Psoas muscle (tissue), 8 donors: ENCODE measurements around the gene P2RX3. TPM values are rescaled to one million over a fixed set of nuclear protein-coding genes. Genes with fewer than 3 reads are reported as not detected.

Experiments
- ATAC-seq, 4 donors: fragments of 200-7000 bp; cut with Tn5 transposase; one replicate each; pipeline ENCODE4 v1.9.1; 2020; ENCODE audit warnings: moderate library complexity in 3 of 4, mild to moderate bottlenecking in 2 of 4
- DNase-seq, 2 donors: peaks; one replicate each; pipeline ENCODE4 v3.0.0-alpha.2; 2020
- H3K27ac ChIP-seq: fragments of 200-600 bp; one replicate; pipeline ENCODE4 v1.8.0; 2022
- H3K27me3 ChIP-seq, 3 donors: fragments of 200-600 bp in 1 of 3; one replicate each; pipeline versions ENCODE4 v1.6.1 to v1.8.0; 2013 to 2022; ENCODE audit warnings: low read length in 2 of 3, mild to moderate bottlenecking in 2 of 3, moderate library complexity in 1 of 3; ENCODE audit not compliant: insufficient read depth in 3 of 3
- H3K36me3 ChIP-seq, 2 donors: fragments of 200-600 bp in 1 of 2; one replicate each; pipeline versions ENCODE4 v1.6.1 to v1.8.0; 2013 to 2022; ENCODE audit warnings: low read depth in 1 of 2, mild to moderate bottlenecking in 1 of 2, moderate library complexity in 1 of 2; ENCODE audit not compliant: insufficient read depth in 1 of 2
- H3K4me1 ChIP-seq: fragments of 200-600 bp; one replicate; pipeline ENCODE4 v1.8.0; 2022
- H3K4me3 ChIP-seq: fragments of 200-600 bp; one replicate; pipeline ENCODE4 v1.8.0; 2022; ENCODE audit warnings: mild to moderate bottlenecking
- H3K9me3 ChIP-seq: fragments of 200-600 bp; one replicate; pipeline ENCODE4 v1.8.0; 2022
- CTCF ChIP-seq: fragments of 200-600 bp; IDR thresholded peaks from one replicate; pipeline ENCODE4 v1.8.0; 2022; ENCODE audit warnings: antibody characterized with exemption
- WGBS, 3 donors: extraction: QIAGEN DNeasy Blood & Tissue Kit; methylation state at CpG; one replicate each; pipeline versions ENCODE4 v1.1.6 to v1.1.7; 2013; 5-methylcytosine and 5-hydroxymethylcytosine counted together
- intact Hi-C, 2 donors: fragments of 100-400 bp; cut with DNase I; formaldehyde crosslinking; loops; one replicate each; pipeline versions ENCODE4 v1.11.0 to v1.14.2; 2022
- polyA plus RNA-seq, 3 donors: library from polyadenylated mRNA; stranded (reverse); fragments of 200-250 nt; gene quantifications; one replicate each; pipeline ENCODE4 v1.2.3, GENCODE V29; 2013
- total RNA-seq, 4 donors: library from RNA; stranded (reverse); fragmentation: NEBNext Ultra II Directional in 2 of 4; extraction: Animal tissue kit (Norgen Biotek cat#: 25700) in 2 of 4; gene quantifications; one replicate each; pipeline versions ENCODE4 v1.2.1 to v1.2.4, GENCODE V29; 2021 to 2023
- donor health status: healthy with polysubstance abuse.
- donor health status: DM: no; HTN: no; CAD: no; lungs with moderate emphysema.
- donor health status: Bipolar disorder and iron deficiency.
- donor health status: healthy.
- donor health status: DM: yes; HTN: yes; CAD: no.
- donor health status: DM: no; HTN: no; CAD: no.
- donor health status: DM: no; HTN: no; CAD: no.
- donor health status: DM: yes; HTN: yes; CAD: no.

The P2RX3 gene
- total and polyA plus RNA-seq, 7 donors, result 0.21 to 0.90 (median 0.40) TPM

DNA sequence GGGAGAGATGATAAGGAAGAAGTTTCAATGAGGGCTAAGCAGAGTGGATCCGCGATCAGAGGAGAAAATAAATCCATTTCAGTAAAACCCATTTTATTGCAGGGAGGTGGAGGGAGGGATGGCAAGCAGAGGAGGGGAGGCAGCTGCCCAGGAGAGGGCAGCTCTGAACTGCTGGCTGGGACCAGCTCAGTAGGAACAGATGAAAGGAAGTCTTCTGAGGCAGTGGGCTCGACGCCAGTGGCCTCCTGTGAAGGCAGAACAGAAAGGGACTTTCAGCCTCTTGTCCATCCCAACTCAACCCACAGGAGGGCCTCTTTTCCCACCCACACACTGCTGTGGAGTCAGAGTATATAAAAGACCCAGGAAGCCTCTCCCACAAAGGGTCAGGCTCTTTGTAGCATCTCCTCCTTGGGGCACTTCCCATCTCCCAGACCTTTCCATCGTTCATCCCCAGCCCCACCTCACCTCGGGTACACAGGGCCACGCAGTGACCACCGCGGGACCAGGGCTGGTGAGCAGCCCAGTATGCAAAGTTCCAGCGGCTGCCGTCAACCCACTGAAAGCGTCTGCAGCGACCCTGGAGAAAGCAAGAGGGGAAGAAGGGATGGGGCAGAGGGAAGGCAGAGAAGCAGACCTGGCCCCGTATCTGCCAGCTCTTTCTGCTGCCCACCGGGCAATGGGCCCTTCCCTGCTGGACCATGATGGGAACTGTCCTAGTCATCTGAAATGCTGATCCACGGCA lies 49.3 kb downstream of the P2RX3 start:
- intact Hi-C loops, result no loop called here
- peaks cover 10% of the 10 kb centered on the region for H3K4me1 ChIP-seq
- no peak for TF ChIP-seq CTCF
- no peaks in the 10 kb centered on the region for H3K9me3 ChIP-seq
- no peaks in the 10 kb centered on the region for H3K36me3 ChIP-seq
- peaks cover 0 to 2% (median 0%) of the 10 kb centered on the region in 3 donors for H3K27me3 ChIP-seq
- H3K4me3 ChIP-seq, result no peak overlapping the region
- ATAC-seq (no peak), DNase-seq (no peak)
- no peak overlapping the region for H3K27ac ChIP-seq
- 70 to 78% (median 72%) methylated on average over 15 to 16 of the region's 16 CpGs for WGBS, 3 donors

- no peak for DNase-seq
- intact Hi-C loops, result no loop called here
- H3K27ac ChIP-seq, result no peak within 1 kb of the TSS
- H3K27me3 ChIP-seq, result peaks cover 0 to 2% (median 0%) of the 10 kb centered on the region in 3 donors
- TF ChIP-seq CTCF, result no peak
- no peak for ATAC-seq
- 58 to 75% (median 66%) methylated on average over 2 of the region's 2 CpGs for WGBS, 3 donors
- H3K36me3 ChIP-seq, result no peaks in the 10 kb centered on the region
- no peaks in the 10 kb centered on the region for H3K9me3 ChIP-seq
- no peak within 1 kb of the TSS for H3K4me3 ChIP-seq
- H3K4me1 ChIP-seq, result peaks cover 10% of the 10 kb centered on the region
Observed at GRCh38 chr11:57390535-57390934, 52.4 kb downstream of the P2RX3 start, which contains the start of gene PRG2. PRG2 (minus strand) TSS chr11:57390650; CDS start chr11:57389944, 706 bp downstream.

- Histone ChIP-seq H3K36me3 (no peaks in the 10 kb centered on the region), H3K9me3 (no peaks in the 10 kb centered on the region), H3K27me3 (peaks cover 0 to 2% (median 0%) of the 10 kb centered on the region in 3 donors), H3K4me3 (no peak overlapping the region), H3K27ac (no peak overlapping the region), H3K4me1 (peaks cover 6% of the 10 kb centered on the region)
- ATAC-seq (no peak), DNase-seq (no peak)
- WGBS, 3 donors, result 78 to 91% (median 91%) methylated on average over 3 of the region's 3 CpGs
- intact Hi-C loops, result no loop called here
- TF ChIP-seq CTCF, result no peak
Observed at GRCh38 chr11:57391111-57391510, 53.0 kb downstream of the P2RX3 start.

GRCh38 chr11:57391539-57391938 lies 53.4 kb downstream of the P2RX3 start:
- peaks cover 2% of the 10 kb centered on the region for H3K4me1 ChIP-seq
- TF ChIP-seq CTCF, result no peak
- H3K27ac ChIP-seq, result no peak overlapping the region
- peaks cover 0 to 3% (median 2%) of the 10 kb centered on the region in 3 donors for H3K27me3 ChIP-seq
- 48 to 75% (median 58%) methylated on average over 2 of the region's 2 CpGs for WGBS, 3 donors
- DNase-seq (no peak), ATAC-seq (no peak)
- intact Hi-C loops, result no loop called here
- H3K9me3 ChIP-seq, result no peaks in the 10 kb centered on the region
- no peaks in the 10 kb centered on the region for H3K36me3 ChIP-seq
- no peak overlapping the region for H3K4me3 ChIP-seq
